HL-60 (cell line): ENCODE data around the gene FSTL4.

ENCODE experiments used
- DNase-seq, 2 experiments: peaks; one replicate each; pipeline ENCODE4 v3.0.0-alpha.2; 2010 to 2020; ENCODE audit warnings: low read depth in 1 of 2, low spot score in 1 of 2
- H3K27ac ChIP-seq: fragments of 250-450 bp; sonication (Bioruptor Pico); replicated peaks from 2 replicates; pipeline ENCODE4 v1.5.1; 2020; ENCODE audit warnings: mild to moderate bottlenecking, moderate library complexity
- H3K27me3 ChIP-seq: fragments of 250-450 bp; sonication (Bioruptor Pico); 2 replicates; pipeline ENCODE4 v1.5.1; 2021; ENCODE audit warnings: mild to moderate bottlenecking, moderate library complexity; ENCODE audit not compliant: insufficient read depth, poor library complexity, severe bottlenecking
- H3K4me3 ChIP-seq: replicated peaks from 2 replicates; pipeline ENCODE4 v1.5.1; 2011; ENCODE audit warnings: mild to moderate bottlenecking, control low read depth, low read length; ENCODE audit not compliant: insufficient read depth
- CTCF ChIP-seq: IDR thresholded peaks from one replicate; pipeline ENCODE4 v1.5.1; 2011; ENCODE audit warnings: low read length, control low read depth, inconsistent platforms; ENCODE audit not compliant: insufficient read depth
- GABPA ChIP-seq: IDR thresholded peaks from 2 replicates; pipeline ENCODE4 v1.6.1; 2012; ENCODE audit warnings: low read depth
- POLR2AphosphoS5 ChIP-seq: IDR thresholded peaks from 2 replicates; pipeline ENCODE4 v1.6.1; 2012; ENCODE audit warnings: low read depth
- REST ChIP-seq: IDR thresholded peaks from 2 replicates; pipeline ENCODE4 v1.6.1; 2012; ENCODE audit warnings: low read depth; ENCODE audit not compliant: insufficient replicate concordance
- SPI1 ChIP-seq: IDR thresholded peaks from 2 replicates; pipeline ENCODE4 v1.6.1; 2012; ENCODE audit warnings: low read depth, mild to moderate bottlenecking, borderline replicate concordance

FSTL4 gene

GRCh38 chr5:133595465-133595864 lies 16.9 kb downstream of the FSTL4 start:
- Histone ChIP-seq H3K4me3 (no peak overlapping the region), H3K27ac (no peak overlapping the region), H3K27me3 (no peaks in the 10 kb centered on the region)
- DNase-seq = no peak
- no peak for TF ChIP-seq REST
- TF ChIP-seq POLR2AphosphoS5 = no peak

- H3K27ac ChIP-seq = no peak overlapping the region
- H3K27me3 ChIP-seq = no peaks in the 10 kb centered on the region
- no peak for DNase-seq
- TF ChIP-seq REST (no peak), SPI1 (no peak), GABPA (no peak), POLR2AphosphoS5 (no peak), CTCF (no peak)
- H3K4me3 ChIP-seq = no peak overlapping the region
These were observed 23.1 kb downstream of the FSTL4 start for GRCh38 chr5:133589286-133589685.

- TF ChIP-seq CTCF (no peak), POLR2AphosphoS5 (no peak), REST (no peak), SPI1 (no peak), GABPA (no peak)
- no peak overlapping the region for H3K27ac ChIP-seq
- H3K27me3 ChIP-seq = no peaks in the 10 kb centered on the region
- no peak overlapping the region for H3K4me3 ChIP-seq
- no peak for DNase-seq
These were observed 29.4 kb downstream of the FSTL4 start for GRCh38 chr5:133582971-133583370.

GRCh38 chr5:133581918-133582317 lies 30.4 kb downstream of the FSTL4 start:
- DNase-seq = no peak
- no peaks in the 10 kb centered on the region for H3K27me3 ChIP-seq
- no peak overlapping the region for H3K4me3 ChIP-seq
- TF ChIP-seq POLR2AphosphoS5 = no peak
- TF ChIP-seq REST = no peak
- no peak for TF ChIP-seq SPI1
- no peak for TF ChIP-seq CTCF
- no peak for TF ChIP-seq GABPA
- H3K27ac ChIP-seq = no peak overlapping the region
